ENCODE results near the gene HOXA5.

The HOXA5 gene

DNA sequence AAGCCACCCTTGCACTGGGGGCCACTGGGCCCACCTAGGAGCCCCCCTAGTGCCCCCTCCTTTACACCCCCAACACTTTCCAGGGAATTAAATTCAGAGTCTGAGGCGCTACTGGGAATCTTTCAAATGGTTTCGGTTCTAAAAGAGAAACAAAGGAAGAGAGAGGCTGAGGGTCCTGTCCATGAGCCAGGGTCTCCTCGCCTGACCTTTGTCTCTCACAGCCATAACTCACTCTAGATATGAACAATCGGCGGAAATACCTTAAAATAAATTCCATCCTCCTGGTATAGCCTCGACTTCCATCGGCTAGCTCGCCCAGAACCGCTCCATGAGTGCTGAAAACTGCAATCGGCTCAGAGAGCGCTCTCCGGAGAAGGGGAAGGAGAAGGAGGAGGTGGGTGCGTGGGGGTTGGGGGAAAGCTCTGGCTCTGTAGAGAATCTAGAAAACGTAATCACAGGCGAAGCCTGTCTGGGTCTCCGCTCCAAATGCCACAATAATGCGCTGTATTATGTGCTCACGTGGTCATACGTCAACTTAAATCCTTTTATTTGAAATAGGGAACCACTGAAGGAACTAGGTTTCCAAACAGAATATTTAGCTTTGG, 25.5 kb downstream of the HOXA5 start:
- no peak for DNase-seq (ENCODE audit: low spot score)

DNA sequence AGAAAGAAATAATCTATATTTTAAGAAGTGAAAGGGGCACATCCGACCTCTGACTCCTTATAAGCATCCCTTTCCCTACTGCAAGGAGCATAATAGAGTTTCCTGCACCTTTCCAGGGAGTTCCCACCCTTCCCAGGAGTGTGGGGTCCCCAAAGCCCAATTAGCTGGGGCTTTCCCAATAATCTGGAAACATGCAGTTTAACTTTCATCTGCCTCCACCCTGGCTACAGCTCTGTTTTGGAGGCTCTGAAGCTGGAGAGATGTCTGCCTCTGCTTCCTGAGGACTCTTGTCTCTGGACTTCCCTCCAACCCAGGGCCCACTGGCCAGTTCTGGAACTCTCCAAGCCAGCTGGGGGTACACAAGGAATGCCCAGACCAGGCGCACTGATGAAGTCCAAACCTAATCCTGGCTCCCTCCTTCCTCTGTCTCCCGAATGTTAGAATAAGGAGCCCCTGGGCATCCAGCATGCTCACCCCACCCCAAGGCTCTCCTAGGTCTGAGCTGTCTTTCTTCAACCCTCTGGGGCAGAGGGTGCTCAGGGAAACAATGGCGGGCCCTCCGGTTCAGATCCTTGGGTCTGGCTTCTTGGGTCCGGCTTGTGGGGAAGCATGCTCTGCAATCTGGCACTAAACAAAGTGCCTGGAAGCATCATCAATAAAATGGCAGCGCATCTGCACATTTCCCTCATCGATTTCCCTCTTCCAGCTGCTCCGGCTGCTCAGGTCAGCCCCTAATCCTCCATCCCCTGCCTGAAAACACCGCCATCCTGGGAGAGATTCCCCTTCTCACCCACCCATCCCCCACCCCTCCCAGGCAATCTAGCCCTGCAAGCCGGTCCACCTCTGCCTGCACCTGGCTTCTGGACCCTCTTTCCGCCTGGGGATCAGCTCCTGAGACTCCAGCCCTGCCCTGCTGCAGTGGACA, 26.3 kb downstream of the HOXA5 start:
- DNase-seq (ENCODE audit: low spot score), result no peak

DNA sequence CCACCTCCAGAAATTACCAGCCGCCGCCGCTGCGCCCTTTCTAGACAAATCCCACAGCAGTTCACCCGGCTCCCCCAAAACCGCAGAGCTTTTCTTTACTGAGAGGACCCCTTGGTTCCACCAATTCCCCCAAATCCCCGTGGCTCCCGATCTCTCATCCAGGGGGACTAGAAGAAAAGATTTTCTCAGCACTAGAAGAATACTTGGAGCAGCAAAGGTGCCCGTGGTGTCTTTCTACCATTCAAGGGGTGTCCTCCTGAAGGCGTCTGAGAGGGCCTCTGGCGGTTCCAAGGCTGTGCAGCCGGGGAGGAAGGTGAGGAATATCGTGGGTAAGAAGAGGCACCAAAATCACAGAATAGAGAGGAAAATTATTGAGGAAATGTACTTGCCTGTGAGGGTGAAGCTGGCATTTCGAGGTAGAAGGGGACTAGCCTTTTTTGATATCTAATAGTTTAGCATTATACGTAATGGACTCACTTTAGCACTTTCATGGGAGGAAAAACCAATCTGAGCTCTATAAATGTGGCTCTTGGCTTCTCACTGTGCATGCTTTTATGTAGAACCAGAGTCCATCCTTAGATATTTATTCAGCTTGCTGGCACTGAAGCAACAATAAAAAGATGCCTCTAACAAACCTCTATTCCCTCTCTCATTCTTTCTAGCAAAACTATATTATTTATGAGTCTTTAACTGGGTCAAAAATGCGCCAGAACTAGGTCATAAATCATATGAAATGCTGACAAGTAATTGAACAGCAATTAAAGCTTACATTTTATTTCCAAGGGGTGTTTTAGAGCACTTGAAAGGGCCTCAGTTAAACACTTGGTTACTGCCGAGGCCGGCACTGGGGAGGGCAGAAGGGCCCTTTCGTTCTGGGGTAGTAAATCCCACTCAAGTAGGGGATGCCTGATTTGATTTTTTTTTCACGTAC, 27.2 kb downstream of the HOXA5 start:
- DNase-seq (ENCODE audit: low spot score), result no peak

DNA sequence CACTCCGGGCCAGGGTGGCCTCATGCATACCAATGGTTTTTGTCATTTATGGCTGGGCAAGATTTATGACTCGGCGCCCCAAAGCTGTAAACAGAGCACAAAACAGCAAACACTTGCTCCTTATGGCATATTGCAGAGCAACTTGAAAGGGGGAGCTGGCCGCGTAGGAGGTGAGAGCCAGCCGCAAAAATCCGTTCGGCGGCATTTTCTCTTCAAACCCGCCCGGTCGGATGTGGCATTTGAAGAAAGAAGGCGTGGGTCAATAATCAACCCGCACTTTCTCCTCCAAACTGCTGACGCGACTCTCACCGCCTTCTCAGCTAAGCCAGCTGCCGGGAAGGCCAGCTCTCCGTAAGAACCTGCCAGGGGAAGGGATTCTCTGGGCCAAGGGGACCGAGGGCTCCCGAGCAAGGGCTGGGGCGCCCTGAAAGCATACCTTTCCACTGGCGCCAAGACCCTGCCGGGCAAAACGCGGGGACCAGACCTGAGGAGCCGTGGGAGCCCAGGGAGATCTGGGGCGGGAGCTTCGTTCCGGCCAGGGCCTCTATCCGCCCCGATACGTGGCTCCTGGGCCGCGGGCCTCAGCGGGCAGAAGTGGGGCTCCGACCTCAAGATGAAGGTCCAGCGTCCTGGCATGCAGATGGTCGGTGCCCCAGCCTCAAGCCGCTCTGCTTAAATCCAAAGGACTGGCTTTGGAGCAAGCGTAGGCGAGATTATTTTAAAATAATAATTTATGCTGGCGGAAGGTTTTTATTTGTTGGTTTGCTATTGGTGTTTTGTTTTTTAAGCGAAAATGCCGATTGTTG, 28.1 kb downstream of the HOXA5 start:
- no peak for DNase-seq (ENCODE audit: low spot score)

DNA sequence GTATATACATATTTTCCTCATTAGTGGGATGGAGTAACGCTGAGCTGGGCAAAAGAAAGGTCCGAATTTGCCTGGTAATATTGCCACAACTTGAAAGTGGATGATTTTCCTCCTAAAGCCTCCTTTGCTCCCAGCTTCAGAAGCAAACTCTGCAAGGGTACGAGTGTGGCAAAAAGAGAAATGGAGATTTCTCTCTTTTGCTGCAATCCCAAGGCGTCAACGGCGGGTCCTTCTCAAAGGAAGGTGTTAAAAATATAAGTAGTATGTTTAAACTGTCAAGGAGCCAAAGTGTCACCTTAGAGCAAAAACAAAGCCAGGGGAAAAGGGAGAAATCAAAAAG, 28.6 kb downstream of the HOXA5 start:
- DNase-seq (ENCODE audit: low spot score), result no peak

DNA sequence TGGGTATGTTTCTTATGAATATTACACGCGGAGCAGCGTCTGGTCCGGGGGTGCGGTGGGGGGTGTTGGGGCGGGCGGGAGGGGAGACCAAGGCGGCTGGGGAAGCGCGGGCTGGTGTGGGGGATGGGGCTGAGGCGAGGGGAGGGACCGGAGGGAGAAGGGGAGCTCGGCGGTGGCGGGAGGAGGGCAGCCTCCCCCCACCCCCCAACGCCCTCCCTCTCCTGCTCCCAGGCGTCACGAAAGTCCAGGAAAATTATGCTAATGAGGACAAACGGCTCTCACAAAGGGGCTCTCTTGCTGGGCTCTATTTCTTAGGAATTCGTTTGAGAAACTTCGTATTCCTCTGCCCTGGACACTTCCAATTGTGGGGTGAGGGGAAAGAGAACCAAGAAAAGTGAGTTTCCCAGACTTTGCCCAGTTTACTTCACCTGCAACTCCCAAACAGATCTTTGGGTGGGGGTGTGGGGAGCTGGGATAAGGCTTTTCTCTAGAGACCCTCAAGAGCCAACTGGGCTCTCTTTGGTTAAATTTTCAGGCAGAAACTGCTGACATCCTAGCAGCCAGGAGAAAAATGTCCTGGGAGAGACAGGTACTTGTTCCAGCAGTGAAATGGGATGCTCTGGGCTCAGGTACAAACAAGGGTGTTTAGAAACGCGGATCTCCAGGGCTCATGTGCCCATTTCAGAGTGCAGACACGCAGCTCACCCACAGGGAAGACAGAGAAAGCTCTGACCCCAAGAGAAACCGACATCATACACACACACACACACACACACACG, 29.3 kb downstream of the HOXA5 start:
- peak; percentile 59 for DNase-seq (ENCODE audit: low spot score)

DNA sequence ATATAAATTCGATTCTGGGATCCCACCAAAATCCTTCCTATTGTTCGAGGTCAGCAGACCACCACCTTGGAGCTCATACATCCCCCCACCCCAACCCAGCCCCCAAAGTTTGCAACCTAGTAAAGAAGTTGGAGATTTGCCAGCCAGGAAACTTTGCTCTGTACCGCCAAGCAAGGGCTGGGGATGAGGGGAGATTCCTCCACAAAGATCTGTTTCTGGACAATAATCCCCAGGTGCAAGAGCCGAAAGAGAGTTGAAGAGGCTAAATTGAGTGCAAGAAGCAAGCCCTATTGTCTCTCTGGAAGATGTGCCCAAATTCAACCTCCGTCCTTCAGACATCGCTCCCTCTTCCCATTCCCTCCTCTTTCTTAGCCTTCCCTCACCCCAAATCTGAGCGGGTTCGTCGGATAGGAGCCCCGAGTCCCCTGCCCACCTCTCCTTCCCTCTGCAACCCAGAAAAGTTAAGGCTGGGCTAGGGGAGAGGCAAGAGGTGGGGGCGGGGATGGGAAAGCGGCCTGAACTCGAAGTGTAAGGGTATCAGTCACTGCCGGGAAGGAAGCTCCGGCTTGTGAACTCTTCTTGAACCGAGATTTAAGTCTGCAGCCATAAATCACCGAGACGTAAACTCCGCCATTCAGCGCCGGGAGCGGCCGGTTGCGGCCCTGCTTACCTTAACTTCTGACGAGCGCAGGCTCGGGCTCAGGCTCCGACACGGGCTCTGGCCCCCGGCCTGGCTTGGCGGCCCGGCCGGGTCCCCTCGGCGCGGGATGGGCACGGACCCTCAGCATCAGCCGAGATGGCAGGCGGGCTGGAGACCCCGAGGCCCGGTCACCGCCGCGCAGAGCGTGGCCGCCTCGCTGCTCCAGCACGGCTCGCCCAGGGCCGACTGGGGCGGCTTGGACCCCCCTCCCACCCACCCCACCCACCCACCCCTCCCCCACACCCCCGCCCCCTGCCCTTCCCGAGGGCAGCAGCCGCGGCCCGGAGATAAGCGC, 30.2 kb downstream of the HOXA5 start:
- peak; percentile 38 for DNase-seq (ENCODE audit: low spot score)

DNA sequence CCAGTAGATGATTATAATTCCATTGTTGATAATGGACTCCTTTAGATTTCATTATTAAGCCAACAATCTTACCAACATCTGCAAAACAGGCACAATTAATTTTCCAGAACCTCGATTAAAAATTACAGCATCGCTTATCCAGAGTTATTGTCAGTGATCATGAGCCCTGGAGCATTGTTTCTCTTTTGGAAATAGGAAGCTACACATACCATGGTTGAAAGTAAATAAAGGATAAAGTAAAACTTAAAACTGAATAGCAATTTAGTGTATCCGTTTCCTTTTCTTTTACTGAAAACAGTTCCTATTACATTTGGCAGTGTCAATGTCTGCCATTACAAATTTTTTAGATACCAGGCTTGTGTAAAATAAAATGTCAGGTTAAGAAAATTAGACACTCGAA, 31.1 kb downstream of the HOXA5 start:
- no peak for DNase-seq (ENCODE audit: low spot score)

DNA sequence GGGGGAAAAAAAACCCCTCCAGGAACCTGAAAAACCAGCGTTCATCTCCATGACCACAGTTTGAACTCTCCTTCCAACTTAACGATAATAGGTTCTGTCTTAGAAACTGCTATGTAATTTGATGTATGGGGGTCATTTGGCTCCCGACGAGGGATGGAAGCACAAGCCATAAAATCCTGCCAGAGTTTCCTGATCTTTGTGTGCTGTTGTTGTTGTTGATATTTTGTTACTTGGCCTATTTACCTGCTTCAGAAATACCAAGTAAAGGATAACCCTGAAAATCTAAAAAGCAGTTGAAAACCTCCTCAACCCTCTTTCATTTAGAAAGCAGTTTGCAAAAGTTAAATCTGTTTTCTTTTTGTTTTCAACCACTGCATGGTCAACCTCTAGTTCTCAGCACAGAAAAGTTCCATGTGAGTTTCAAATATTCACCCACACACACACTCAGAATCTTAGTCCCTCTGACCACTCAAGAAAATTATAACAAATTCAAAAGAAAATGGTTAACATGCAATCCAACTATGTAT, 31.7 kb downstream of the HOXA5 start:
- no peak for DNase-seq (ENCODE audit: low spot score)

DNA sequence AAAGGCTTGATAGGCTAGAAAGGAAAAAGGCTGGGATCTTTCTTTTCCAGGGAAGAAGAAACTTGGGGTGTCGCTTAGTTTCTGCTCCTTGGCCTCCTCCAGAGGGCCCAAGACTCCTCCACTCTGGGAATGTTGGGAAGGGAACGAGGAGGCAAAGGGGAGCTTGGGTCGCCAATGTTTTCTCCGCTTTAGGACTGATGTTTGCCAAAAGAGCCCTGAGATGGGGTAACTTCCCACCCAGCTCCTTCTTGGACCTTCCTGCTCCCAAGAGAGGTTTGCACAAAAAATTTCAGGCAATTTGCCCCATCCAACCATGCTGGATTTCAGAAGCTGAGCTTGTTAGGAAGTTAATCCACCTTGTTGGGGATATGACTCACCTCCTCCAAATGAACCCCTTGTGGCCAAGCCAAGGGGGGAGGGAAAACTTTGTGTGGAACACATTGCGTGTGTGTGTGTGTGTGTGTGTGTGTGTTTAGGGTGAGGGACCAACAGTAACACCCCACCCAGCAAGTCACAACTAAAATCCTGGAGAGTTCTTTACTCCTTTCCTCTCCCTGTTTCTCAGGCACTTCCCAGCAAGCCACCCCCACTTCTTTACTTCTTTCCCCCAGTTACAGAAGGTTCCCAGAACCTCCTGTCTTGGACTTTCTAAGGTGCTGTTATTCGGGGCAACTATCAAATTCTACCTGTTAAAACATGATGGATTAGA, 32.3 kb downstream of the HOXA5 start:
- DNase-seq (ENCODE audit: low spot score), result no peak

DNA sequence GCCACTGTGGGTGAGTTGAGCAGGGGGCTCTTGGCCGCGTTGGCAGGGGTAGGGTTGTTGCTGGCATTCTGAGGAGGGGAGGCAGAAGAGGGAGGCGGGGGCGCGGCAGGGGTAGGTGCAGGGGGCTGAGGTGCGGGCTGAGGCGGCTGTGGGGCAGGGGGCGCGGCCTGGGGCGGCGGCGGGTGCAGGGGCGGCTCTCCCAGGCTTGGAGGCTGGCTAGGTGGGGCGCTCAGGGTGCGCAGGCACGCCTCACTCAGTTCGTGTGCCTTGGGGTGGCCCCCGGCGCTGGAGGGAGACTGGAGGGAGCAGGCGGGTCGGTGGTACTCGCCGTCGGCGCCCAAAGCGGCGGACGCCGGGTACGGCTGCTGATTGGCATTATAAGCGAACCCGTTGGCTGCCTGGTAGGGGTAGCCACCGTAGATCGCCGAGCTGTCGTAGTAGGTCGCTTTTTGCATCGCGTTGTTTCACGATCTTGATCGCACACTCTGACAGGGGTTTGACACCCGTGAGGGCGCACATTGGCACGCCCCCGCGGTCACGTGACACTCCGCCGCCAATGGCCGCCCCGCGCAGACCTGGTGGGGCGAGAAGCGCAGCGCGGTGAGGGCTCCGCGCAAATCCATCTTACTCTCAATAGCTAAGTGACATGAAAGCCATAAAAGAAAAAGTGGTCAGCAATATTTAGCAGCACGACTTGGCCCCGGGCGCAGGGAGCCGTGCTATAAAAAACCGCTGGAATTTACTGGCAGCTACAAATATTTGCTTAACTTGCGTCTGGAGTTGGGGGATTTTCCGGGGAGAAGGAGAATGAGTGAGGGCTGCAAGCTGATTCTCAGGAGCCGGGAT, 33.1 kb downstream of the HOXA5 start:
- DNase-seq (ENCODE audit: low spot score), result peak; percentile 40

DNA sequence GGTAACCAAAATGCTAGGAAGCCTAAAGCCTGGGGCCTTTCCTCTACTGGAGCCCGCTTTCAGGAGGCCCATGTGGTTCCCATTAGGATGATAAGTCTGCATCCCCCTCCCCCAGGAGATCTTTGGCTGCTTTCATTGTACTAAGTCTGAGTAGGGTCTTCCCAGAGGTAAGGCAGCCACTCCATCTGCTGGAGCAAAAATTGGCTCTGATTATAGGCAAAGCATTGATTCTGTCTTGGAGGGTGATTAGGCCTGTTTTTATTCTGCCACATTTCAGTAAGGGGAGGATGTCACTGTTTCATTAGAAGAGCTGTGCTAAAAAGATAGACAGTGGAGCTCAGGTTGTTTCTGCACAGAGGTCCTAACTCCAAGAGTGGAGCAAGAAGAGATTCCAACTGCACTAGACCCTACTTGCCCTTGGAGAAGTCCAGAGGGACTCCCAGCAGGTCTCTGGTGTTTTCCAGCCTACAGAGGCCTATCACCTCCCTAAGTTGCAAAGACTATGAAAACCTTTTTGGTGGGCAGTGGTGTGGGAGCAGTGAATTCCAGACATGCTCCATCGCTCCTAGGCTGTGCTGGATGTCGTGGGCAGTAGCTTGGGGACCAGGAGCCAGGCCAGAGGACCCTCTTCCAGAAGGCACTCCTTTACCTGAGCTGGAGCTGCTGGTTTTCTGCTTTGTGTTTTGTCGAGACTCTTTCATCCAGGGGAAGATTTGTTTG, 33.9 kb downstream of the HOXA5 start:
- DNase-seq (ENCODE audit: low spot score), result no peak

DNA sequence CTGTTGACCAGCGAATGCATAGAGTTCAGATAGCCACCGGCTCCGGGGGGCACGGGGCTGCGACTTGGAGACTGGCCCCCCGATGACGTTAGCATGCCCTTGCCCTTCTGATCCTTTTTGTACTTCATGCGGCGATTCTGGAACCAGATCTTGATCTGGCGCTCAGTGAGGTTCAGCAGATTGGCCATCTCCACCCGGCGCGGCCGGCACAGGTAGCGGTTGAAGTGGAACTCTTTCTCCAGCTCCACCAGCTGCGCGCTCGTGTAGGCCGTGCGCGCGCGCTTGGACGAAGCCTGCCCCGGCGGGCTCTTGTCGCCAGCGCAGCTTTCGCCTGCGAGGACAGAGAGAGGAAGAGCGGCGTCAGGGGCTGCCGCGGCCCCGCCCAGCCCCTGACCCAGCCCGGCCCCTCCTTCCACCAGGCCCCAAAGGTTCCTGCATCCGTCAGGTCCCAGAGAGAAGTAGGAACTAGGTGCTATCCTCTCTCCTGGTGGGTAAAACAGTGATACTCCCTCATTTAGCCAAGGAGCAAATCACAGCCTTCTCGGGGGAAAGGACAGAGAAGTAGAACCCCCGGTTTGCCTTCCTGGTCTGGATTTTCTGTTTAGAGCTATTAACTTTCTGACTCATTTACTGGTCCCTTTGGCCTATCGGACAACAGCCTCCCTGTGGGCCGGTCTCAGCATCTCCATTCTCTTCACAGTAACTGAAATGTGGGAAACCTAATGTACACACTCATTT, 34.9 kb downstream of the HOXA5 start:
- no peak for DNase-seq (ENCODE audit: low spot score)

DNA sequence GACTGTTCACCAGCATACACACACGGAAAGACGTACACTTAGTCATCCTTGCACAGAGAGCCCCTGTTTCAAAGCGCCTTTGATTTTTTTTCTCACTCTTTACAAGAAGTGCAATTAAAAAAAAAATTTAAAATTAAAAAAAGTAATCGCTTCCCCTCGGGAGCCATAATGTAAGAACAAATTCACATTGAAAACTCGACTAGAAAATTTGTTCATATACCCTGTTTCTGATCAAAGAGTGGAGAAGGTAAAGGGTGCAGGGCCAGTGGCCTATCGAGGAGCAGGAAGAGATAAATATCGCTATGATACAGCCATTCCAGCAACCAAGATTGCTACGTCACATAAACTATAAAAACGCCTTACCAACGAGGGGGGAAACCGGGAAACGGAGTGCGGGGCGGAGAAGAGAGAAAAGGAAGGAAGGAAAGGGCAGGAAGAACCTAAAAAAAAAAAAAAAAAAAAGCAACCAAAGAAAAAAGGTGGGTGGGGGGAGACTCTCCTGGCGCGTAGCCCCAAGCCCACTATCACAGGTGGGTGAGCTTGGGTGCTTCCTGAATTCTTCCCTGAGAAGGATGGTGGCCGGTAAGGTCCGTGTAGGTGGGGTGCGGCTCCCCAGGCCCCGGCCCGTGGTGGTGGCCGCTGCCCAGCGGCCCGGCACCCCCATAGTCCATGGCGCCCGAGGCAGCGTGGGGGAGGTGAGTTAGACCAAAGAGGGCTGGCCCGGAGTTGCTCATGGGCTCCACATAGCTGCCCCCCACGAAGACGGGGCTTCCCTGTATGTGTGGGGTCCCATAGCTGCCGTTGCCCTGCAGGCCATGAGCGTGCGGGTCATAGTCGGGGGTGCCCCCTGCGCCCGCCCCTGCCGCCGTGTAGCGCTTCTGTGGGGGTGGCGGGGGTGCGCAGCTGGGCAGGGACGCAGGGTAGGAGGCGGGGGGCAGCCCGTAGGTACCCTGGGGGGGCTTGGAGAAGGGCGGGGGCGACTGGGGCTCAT, 35.8 kb downstream of the HOXA5 start:
- DNase-seq (ENCODE audit: low spot score), result no peak

DNA sequence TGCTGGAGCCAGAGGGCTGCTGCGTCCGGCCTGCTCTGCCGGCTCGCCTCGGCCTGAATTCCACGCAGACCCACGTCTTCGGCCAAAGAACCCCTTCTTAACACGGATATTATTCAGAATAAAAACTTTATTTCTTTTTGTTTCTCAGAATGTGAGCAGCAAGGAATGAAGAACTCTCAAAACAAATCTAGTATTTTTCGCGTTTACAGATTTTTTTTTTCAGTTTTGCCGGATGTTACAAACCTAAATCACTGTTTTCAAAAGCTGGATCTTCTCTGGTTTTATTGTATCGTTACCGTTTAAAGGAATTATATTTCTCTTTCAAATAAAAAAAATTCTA, 36.6 kb downstream of the HOXA5 start:
- no peak for DNase-seq (ENCODE audit: low spot score)
